Upper lobe of right lung (tissue), 1 donor: ENCODE measurements around the gene HDAC7. TPM values are rescaled to one million over a fixed set of nuclear protein-coding genes. Genes with fewer than 3 reads are reported as not detected.
A peak's percentile ranks its signal among the peaks of the same experiment; 100 is the strongest.

Experiments used
- ATAC-seq: fragments of 200-7000 bp; cut with Tn5 transposase; one replicate; pipeline ENCODE4 v1.9.1; 2020; ENCODE audit warnings: mild to moderate bottlenecking, moderate library complexity
- DNase-seq: peaks from one replicate; pipeline ENCODE4 v3.0.0-alpha.2; 2020
- H3K27ac ChIP-seq: fragments of 200-600 bp; one replicate; pipeline ENCODE4 v1.8.0; 2022
- H3K27me3 ChIP-seq: fragments of 200-600 bp; one replicate; pipeline ENCODE4 v1.8.0; 2022; ENCODE audit warnings: mild to moderate bottlenecking
- H3K36me3 ChIP-seq: fragments of 200-600 bp; one replicate; pipeline ENCODE4 v1.8.0; 2022
- H3K4me1 ChIP-seq: fragments of 200-600 bp; one replicate; pipeline ENCODE4 v1.8.0; 2022
- H3K4me3 ChIP-seq: fragments of 200-600 bp; one replicate; pipeline ENCODE4 v1.8.0; 2022; ENCODE audit warnings: mild to moderate bottlenecking
- H3K9me3 ChIP-seq: fragments of 200-600 bp; one replicate; pipeline ENCODE4 v1.8.0; 2022
- CTCF ChIP-seq: fragments of 200-600 bp; IDR thresholded peaks from one replicate; pipeline ENCODE4 v1.8.0; 2022; ENCODE audit warnings: antibody characterized with exemption
- intact Hi-C: fragments of 100-400 bp; cut with DNase I; formaldehyde crosslinking; loops from one replicate; pipeline ENCODE4 v1.11.0; 2022
- total RNA-seq: library from RNA; stranded (reverse); fragmentation: NEBNext Ultra II Directional; extraction: Animal tissue kit (Norgen Biotek cat#: 25700); gene quantifications from one replicate; pipeline ENCODE4 v1.2.1, GENCODE V29; 2021
- donor health status: DM: no; HTN: yes; CAD: no; lungs with severe emphysema.

HDAC7 gene
- total RNA-seq, 1 donor from 2014 or later = 135 TPM

GRCh38 chr12:47801170-47801903, 18.4 kb downstream of the HDAC7 start:
- no peak overlapping the region for H3K4me3 ChIP-seq

GRCh38 chr12:47800582-47800981, 19.1 kb downstream of the HDAC7 start:
- Histone ChIP-seq H3K27me3 (no peaks in the 10 kb centered on the region), H3K4me1 (peaks cover 67% of the 10 kb centered on the region), H3K36me3 (peaks cover 20% of the 10 kb centered on the region), H3K9me3 (no peaks in the 10 kb centered on the region), H3K4me3 (no peak overlapping the region), H3K27ac (peak overlapping the region; percentile 77)
- no peak for TF ChIP-seq CTCF
- ATAC-seq (no peak), DNase-seq (no peak)
- intact Hi-C loops = no loop called here

More at GRCh38 chr12:47801170-47801903, 18.4 kb downstream of the HDAC7 start:
- peak overlapping the region; percentile 77 for H3K27ac ChIP-seq
- intact Hi-C loops = no loop called here
- peak; percentile 33 for TF ChIP-seq CTCF
- H3K4me1 ChIP-seq = peaks cover 75% of the 10 kb centered on the region
- no peaks in the 10 kb centered on the region for H3K9me3 ChIP-seq
- peaks cover 12% of the 10 kb centered on the region for H3K36me3 ChIP-seq
- no peak for DNase-seq
- ATAC-seq = peak; percentile 61
- no peaks in the 10 kb centered on the region for H3K27me3 ChIP-seq

- intact Hi-C loops = no loop called here
- no peaks in the 10 kb centered on the region for H3K9me3 ChIP-seq
Observed at GRCh38 chr12:47799357-47799955, 20.2 kb downstream of the HDAC7 start.

GRCh38 chr12:47798382-47798948, 21.2 kb downstream of the HDAC7 start:
- no peak overlapping the region for H3K27ac ChIP-seq
- intact Hi-C loops = no loop called here

More at GRCh38 chr12:47799357-47799955, 20.2 kb downstream of the HDAC7 start:
- peak; percentile 56 for ATAC-seq
- TF ChIP-seq CTCF = no peak
- Histone ChIP-seq H3K27ac (no peak overlapping the region), H3K4me1 (peaks cover 56% of the 10 kb centered on the region), H3K27me3 (no peaks in the 10 kb centered on the region), H3K4me3 (no peak overlapping the region), H3K36me3 (peaks cover 31% of the 10 kb centered on the region)
- DNase-seq = no peak

GRCh38 chr12:47797441-47797840, 22.3 kb downstream of the HDAC7 start:
- DNase-seq = no peak
- no peak for TF ChIP-seq CTCF
- Histone ChIP-seq H3K4me3 (no peak overlapping the region), H3K9me3 (no peaks in the 10 kb centered on the region), H3K36me3 (peaks cover 51% of the 10 kb centered on the region), H3K27me3 (no peaks in the 10 kb centered on the region), H3K4me1 (peaks cover 36% of the 10 kb centered on the region), H3K27ac (no peak overlapping the region)
- ATAC-seq = peak; percentile 5
- intact Hi-C loops = no loop called here

More at GRCh38 chr12:47798382-47798948, 21.2 kb downstream of the HDAC7 start:
- H3K4me1 ChIP-seq = peaks cover 46% of the 10 kb centered on the region
- H3K27me3 ChIP-seq = no peaks in the 10 kb centered on the region
- peaks cover 41% of the 10 kb centered on the region for H3K36me3 ChIP-seq
- no peak for TF ChIP-seq CTCF
- DNase-seq = no peak
- ATAC-seq = no peak
- no peaks in the 10 kb centered on the region for H3K9me3 ChIP-seq
- no peak overlapping the region for H3K4me3 ChIP-seq
